Progenitor cell of endocrine pancreas (in vitro differentiated cells): ENCODE data around the gene ABO. TPM values are rescaled to one million over a fixed set of nuclear protein-coding genes. Genes with fewer than 3 reads are reported as not detected.
"Not testable (repeated sequence)": the region's sequence is repeated elsewhere in the genome, so short reads cannot be mapped to it uniquely, and the experiment has no call there.

Experiments used
- DNase-seq: peaks from one replicate; pipeline ENCODE4 v3.0.0; 2021; ENCODE audit warnings: low spot score; ENCODE audit not compliant: unreplicated experiment
- H3K27ac Mint-ChIP-seq: 2 replicates; pipeline ENCODE4 v1.8.0; 2021; ENCODE audit warnings: mild to moderate bottlenecking, moderate library complexity, mixed read lengths
- H3K27me3 Mint-ChIP-seq: 2 replicates; pipeline ENCODE4 v1.8.0; 2021; ENCODE audit warnings: mixed read lengths
- H3K36me3 Mint-ChIP-seq: 2 replicates; pipeline ENCODE4 v1.8.0; 2022; ENCODE audit warnings: mixed read lengths; ENCODE audit not compliant: insufficient read depth
- H3K4me1 Mint-ChIP-seq: 2 replicates; pipeline ENCODE4 v1.8.0; 2021; ENCODE audit warnings: low read depth, mixed read lengths
- H3K4me3 Mint-ChIP-seq: 2 replicates; pipeline ENCODE4 v1.8.0; 2021; ENCODE audit warnings: low read depth, mild to moderate bottlenecking, moderate library complexity, mixed read lengths
- H3K9me3 Mint-ChIP-seq: 2 replicates; pipeline ENCODE4 v1.8.0; 2021; ENCODE audit warnings: low read depth, mixed read lengths
- CTCF ChIP-seq: fragments of 200-600 bp; sonication (generic); IDR thresholded peaks from one replicate; pipeline ENCODE4 v1.5.0; 2021; ENCODE audit warnings: antibody characterized with exemption, mild to moderate bottlenecking; ENCODE audit not compliant: unreplicated experiment
- total RNA-seq: library from RNA; stranded (reverse); gene quantifications from 2 replicates; pipeline ENCODE4 v1.2.1, GENCODE V29; 2021

The ABO gene
- total RNA-seq, 1 donor from 2014 or later = 10.3 TPM

- H3K9me3 Mint-ChIP-seq, H3K36me3 Mint-ChIP-seq, DNase-seq, H3K4me1 Mint-ChIP-seq, H3K27ac Mint-ChIP-seq, H3K4me3 Mint-ChIP-seq: not testable (repeated sequence)
- H3K27me3 Mint-ChIP-seq = peaks cover 24% of the 10 kb centered on the region
Observed at GRCh38 chr9:133208171-133208879, 66.7 kb downstream of the ABO start.

DNA sequence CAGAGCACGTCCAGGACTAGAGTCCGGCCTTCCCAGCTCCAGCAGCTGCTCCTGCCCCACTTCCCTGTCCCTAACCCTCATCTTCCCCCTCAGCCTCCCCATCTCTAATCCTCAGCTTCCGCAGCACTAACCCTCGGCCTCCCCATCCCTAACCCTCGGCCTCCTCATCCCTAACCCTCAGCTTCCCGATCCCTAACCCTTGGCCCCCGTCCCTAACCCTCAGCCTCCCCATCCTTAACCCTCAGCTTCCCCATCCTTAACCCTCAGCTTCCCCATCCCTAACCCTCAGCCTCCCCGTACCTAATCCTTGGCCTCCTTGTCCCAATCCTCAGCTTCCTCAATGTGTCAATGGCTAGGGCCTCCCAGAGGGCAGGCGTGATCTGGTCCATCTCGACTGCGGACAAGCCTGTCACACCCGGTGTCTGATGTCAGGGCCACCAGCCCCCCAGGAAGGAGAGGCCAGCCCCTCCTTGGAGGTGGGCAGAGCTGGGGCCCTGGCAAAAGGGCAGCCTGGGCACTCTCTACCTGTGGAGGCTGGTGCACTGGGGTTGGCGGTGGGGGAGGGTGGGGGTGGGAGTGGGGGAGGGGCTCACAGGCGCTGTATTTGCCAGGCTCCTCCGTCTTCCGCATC is 67.3 kb downstream of the ABO start:
- peaks cover 5% of the 10 kb centered on the region for H3K4me1 Mint-ChIP-seq
- no peak overlapping the region for H3K4me3 Mint-ChIP-seq
- peaks cover 27% of the 10 kb centered on the region for H3K27me3 Mint-ChIP-seq
- no peak for TF ChIP-seq CTCF
- H3K36me3 Mint-ChIP-seq = no peaks in the 10 kb centered on the region
- DNase-seq = no peak
- no peaks in the 10 kb centered on the region for H3K9me3 Mint-ChIP-seq
- no peak overlapping the region for H3K27ac Mint-ChIP-seq

GRCh38 chr9:133207021-133207531 is 67.9 kb downstream of the ABO start:
- H3K27ac Mint-ChIP-seq = no peak overlapping the region
- H3K4me1 Mint-ChIP-seq = peaks cover 5% of the 10 kb centered on the region
- H3K4me3 Mint-ChIP-seq = no peak overlapping the region
- no peak for DNase-seq
- no peak for TF ChIP-seq CTCF
- H3K27me3 Mint-ChIP-seq = peaks cover 26% of the 10 kb centered on the region
- no peaks in the 10 kb centered on the region for H3K36me3 Mint-ChIP-seq
- H3K9me3 Mint-ChIP-seq = no peaks in the 10 kb centered on the region

DNA sequence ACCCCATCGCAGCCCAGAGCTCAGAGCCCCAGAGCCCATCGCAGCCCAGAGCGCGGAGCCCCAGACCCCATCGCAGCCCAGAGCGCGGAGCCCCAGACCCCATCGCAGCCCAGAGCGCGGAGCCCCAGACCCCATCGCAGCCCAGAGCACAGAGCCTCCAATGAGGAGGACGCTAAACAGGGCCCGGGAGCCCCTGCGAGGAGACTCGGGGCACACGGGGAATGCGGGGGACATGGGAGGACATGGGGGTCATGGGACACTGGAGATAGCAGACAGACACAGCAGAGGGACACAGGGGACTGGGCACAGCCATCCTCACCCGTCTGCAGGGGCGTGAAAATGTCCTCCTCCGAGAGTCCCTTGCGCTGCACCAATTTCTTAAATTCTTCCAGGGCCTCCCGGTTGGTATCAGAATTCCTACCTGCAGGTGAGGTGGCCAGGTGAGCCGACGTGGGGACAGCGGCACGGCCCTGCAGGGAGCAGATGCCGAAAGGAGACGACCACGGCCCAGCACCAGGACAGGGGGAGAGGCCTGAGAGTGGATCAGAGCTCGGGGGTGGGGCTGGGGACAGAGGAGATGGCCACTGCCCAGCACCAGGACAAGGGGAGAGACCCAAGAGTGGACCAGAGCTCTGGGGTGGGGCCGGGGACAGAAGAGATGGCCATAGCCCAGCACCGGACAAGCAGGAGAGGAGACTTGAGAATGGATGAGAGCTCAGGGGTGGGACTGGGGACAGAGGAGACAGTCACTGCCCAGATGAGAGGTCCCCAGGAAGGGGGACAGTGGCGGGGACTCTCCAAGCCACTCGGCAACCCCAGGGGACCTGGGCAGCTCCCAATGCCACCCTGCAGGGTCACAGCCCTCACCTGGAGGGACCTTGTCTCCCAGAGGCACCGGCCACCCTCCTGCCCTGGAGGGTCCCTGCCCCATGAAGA is 68.7 kb downstream of the ABO start:
- Mint-ChIP-seq H3K27ac (no peak overlapping the region), H3K4me1 (peaks cover 5% of the 10 kb centered on the region)
- no peak for DNase-seq

DNA sequence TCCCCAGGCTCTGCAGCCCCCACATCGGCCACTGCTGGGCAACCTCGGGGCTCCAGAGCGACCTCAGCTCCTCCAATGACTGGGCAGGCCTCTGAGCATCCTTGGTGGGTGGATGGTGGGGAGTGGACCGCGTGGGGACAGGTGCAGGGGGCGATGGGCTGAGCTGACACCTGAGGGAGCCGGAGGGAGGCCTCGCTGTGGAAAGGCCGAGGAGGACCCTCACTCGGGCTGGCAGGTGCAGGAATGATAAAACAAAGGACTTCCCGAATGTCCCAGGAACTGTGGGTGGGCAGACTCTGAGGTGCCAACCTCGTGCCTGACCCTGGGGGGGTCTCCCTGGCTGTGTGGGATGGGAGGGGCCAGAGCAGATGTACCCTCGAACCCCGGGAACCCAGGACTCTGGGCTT is 69.5 kb downstream of the ABO start:
- peaks cover 25% of the 10 kb centered on the region for H3K27me3 Mint-ChIP-seq
- not testable (repeated sequence) for H3K36me3 Mint-ChIP-seq, DNase-seq, H3K9me3 Mint-ChIP-seq, H3K27ac Mint-ChIP-seq, H3K4me1 Mint-ChIP-seq, H3K4me3 Mint-ChIP-seq

More for the DNA sequence above, 68.7 kb downstream of the ABO start:
- H3K9me3 Mint-ChIP-seq = no peaks in the 10 kb centered on the region
- TF ChIP-seq CTCF = no peak
- H3K36me3 Mint-ChIP-seq = no peaks in the 10 kb centered on the region
- H3K4me3 Mint-ChIP-seq = no peak overlapping the region
- peaks cover 24% of the 10 kb centered on the region for H3K27me3 Mint-ChIP-seq

Other genes with a start within 250 kb of the ABO start
- 91.6 and 94.0 TPM in 2 replicates for gene GTF3C5, start 244.2 kb downstream of the ABO start, total RNA-seq
- gene CEL, start 213.2 kb downstream of the ABO start, total RNA-seq = 5.2 and 5.4 TPM in 2 replicates
- gene RALGDS, start 154.0 kb downstream of the ABO start, total RNA-seq = 82.3 and 84.6 TPM in 2 replicates
- gene GBGT1, start 111.3 kb downstream of the ABO start, total RNA-seq = 5.2 and 7.3 TPM in 2 replicates
- not detected in 2 replicates for gene OBP2B, start 66.0 kb downstream of the ABO start, total RNA-seq
- 21.3 and 23.1 TPM in 2 replicates for gene SURF6, start 61.0 kb upstream of the ABO start, total RNA-seq
- gene MED22, start 72.9 kb upstream of the ABO start, total RNA-seq = 48.4 and 49.2 TPM in 2 replicates
- gene RPL7A, start 73.0 kb upstream of the ABO start, total RNA-seq = 2,045 and 2,098 TPM in 2 replicates
- 36.3 and 42.9 TPM in 2 replicates for gene SURF1, start 81.3 kb upstream of the ABO start, total RNA-seq
- gene SURF2, start 81.3 kb upstream of the ABO start, total RNA-seq = 15.8 and 19.8 TPM in 2 replicates
- 120 and 122 TPM in 2 replicates for gene SURF4, start 100.9 kb upstream of the ABO start, total RNA-seq
- gene STKLD1, start 101.2 kb upstream of the ABO start, total RNA-seq = 3.8 and 4.0 TPM in 2 replicates
- 30.3 and 30.9 TPM in 2 replicates for gene REXO4, start 142.8 kb upstream of the ABO start, total RNA-seq
- gene ADAMTS13, start 147.2 kb upstream of the ABO start, total RNA-seq = 16.0 and 17.8 TPM in 2 replicates
- gene CACFD1, start 184.8 kb upstream of the ABO start, total RNA-seq = 55.6 and 56.2 TPM in 2 replicates
- gene SLC2A6, start 203.9 kb upstream of the ABO start, total RNA-seq = 4.7 and 5.2 TPM in 2 replicates
- gene MYMK, start 249.8 kb upstream of the ABO start, total RNA-seq = not detected in 2 replicates